HepG2 (cell line): ENCODE data around the gene RAB6A. TPM values are rescaled to one million over a fixed set of nuclear protein-coding genes. Genes with fewer than 3 reads are reported as not detected.

ENCODE experiments used
- ATAC-seq: fragments of 200-7000 bp; cut with Tn5 transposase; 3 replicates; pipeline ENCODE4 v1.9.1; 2020; ENCODE audit warnings: mild to moderate bottlenecking, moderate library complexity
- BruUV-seq: library from RNA; stranded (reverse); fragments of 400-500 nt; replicated peaks from 2 replicates; lab custom pipeline; 2021; lab: Mats Ljungman, UMichigan
- CTCF ChIA-PET: fragments of 300-600 bp; formaldehyde crosslinking; extraction: SDS; loops from one replicate; lab custom pipeline; 2021; ENCODE audit warnings: low total read pairs, inconsistent platforms, low intra/inter-chr PET ratio; lab: Yijun Ruan, JAX
- POLR2A ChIA-PET: fragments of 350-600 bp; sonication (Branson Sonifier 250); formaldehyde crosslinking; loops from one replicate; lab custom pipeline; 2020; ENCODE audit warnings: antibody characterized with exemption, inconsistent platforms; lab: Yijun Ruan, JAX
- DNase-seq: peaks from one replicate; pipeline ENCODE4 v3.0.0-alpha.2; 2015; ENCODE audit warnings: low spot score
- FAIRE-seq: peaks from 3 replicates; lab custom pipeline; 2011; peaks lifted over from hg19 to GRCh38; lab: Jason Lieb, UNC
- H2AFZ ChIP-seq: one replicate; pipeline ENCODE4 v1.6.1; 2011; ENCODE audit warnings: low read length, inconsistent platforms
- H3K27ac ChIP-seq: fragments of 300-600 bp; 3 replicates; pipeline ENCODE4 v1.8.0; 2011; ENCODE audit warnings: mixed run types, mild to moderate bottlenecking, mixed read lengths, low read length, inconsistent platforms; ENCODE audit not compliant: insufficient read depth; ENCODE audit errors: extremely low read length
- H3K27me3 ChIP-seq, 2 experiments: fragments of 200-600 bp in 1 of 2; 2 replicates in 1 of 2; 3 replicates in 1 of 2; pipeline versions ENCODE4 v1.6.0 to v1.8.0; 2011; ENCODE audit warnings: low read length in 2 of 2, mild to moderate bottlenecking in 2 of 2, moderate library complexity in 2 of 2, inconsistent platforms in 1 of 2; ENCODE audit not compliant: insufficient read depth in 2 of 2, control insufficient read depth in 1 of 2
- H3K36me3 ChIP-seq, 2 experiments: fragments of 200-600 bp in 1 of 2; replicated peaks in 1 of 2; 2 replicates in 1 of 2; 3 replicates in 1 of 2; pipeline versions ENCODE4 v1.5.1 to v1.8.0; 2011; ENCODE audit warnings: low read length in 2 of 2, inconsistent platforms in 1 of 2; ENCODE audit not compliant: insufficient read depth in 2 of 2, control insufficient read depth in 1 of 2
- H3K4me1 ChIP-seq: 2 replicates; pipeline ENCODE4 v1.5.1; 2012; ENCODE audit warnings: low read length, inconsistent platforms; ENCODE audit not compliant: insufficient read depth
- H3K4me2 ChIP-seq: 2 replicates; pipeline ENCODE4 v1.6.0; 2011; ENCODE audit warnings: low read depth, low read length, inconsistent platforms
- H3K4me3 ChIP-seq, 3 experiments: fragments of 200-600 bp in 1 of 3; sonication (generic), shearing (Covaris generic) in 1 of 3; replicated peaks in 1 of 3; 2 replicates each; pipeline ENCODE4 v1.5.1; 2011 to 2016; ENCODE audit warnings: low read length in 3 of 3, inconsistent platforms in 2 of 3, low read depth in 2 of 3, mild to moderate bottlenecking in 2 of 3, control low read depth in 1 of 3, mixed read lengths in 1 of 3; ENCODE audit not compliant: insufficient read depth in 1 of 3
- H3K79me2 ChIP-seq: one replicate; pipeline ENCODE4 v1.6.1; 2011; ENCODE audit warnings: low read length, inconsistent platforms; ENCODE audit not compliant: insufficient read depth
- H3K9ac ChIP-seq: 2 replicates; pipeline ENCODE4 v1.6.0; 2011; ENCODE audit warnings: mild to moderate bottlenecking, low read depth, low read length, inconsistent platforms; ENCODE audit not compliant: insufficient read depth
- H3K9me3 ChIP-seq: 2 replicates; pipeline ENCODE4 v1.5.1; 2012; ENCODE audit warnings: mild to moderate bottlenecking, low read length
- H4K20me1 ChIP-seq: 2 replicates; pipeline ENCODE4 v1.6.0; 2011; ENCODE audit warnings: inconsistent platforms, mild to moderate bottlenecking, low read length, moderate library complexity; ENCODE audit not compliant: insufficient read depth
- AGO2 ChIP-seq: fragments of 200-400 bp; formaldehyde crosslinking; optimal IDR thresholded peaks from 2 replicates; pipeline ENCODE3; 2017; ENCODE audit warnings: mild to moderate bottlenecking, low read depth, low read length, moderate library complexity
- IKZF4 ChIP-seq: sonication (generic); formaldehyde crosslinking; IDR thresholded peaks from 2 replicates; pipeline ENCODE4 v1.5.1; 2020; ENCODE audit warnings: borderline replicate concordance, mild to moderate bottlenecking, low read depth, missing genetic modification reagents; ENCODE audit errors: not compliant biosample characterization
- IKZF5 ChIP-seq: IDR thresholded peaks from 2 replicates; pipeline ENCODE4 v1.6.1; 2018; ENCODE audit warnings: missing genetic modification reagents, mild to moderate bottlenecking, missing compliant biosample characterization
- KLF11 ChIP-seq: IDR thresholded peaks from 2 replicates; pipeline ENCODE4 v1.6.1; 2016; ENCODE audit warnings: missing compliant biosample characterization
- MTERF4 ChIP-seq: sonication (generic); formaldehyde crosslinking; IDR thresholded peaks from 2 replicates; pipeline ENCODE4 v1.8.0; 2023; ENCODE audit warnings: mild to moderate bottlenecking, missing genetic modification reagents
- SIN3B ChIP-seq: fragments of 150-350 bp; IDR thresholded peaks from 2 replicates; pipeline ENCODE4 v1.6.1; 2014; ENCODE audit warnings: low read length
- TEAD2 ChIP-seq: sonication (generic); formaldehyde crosslinking; IDR thresholded peaks from 2 replicates; pipeline ENCODE4 v1.9.0; 2021; ENCODE audit warnings: missing genetic modification reagents
- WIZ ChIP-seq: sonication (generic); formaldehyde crosslinking; IDR thresholded peaks from 2 replicates; pipeline ENCODE4 v1.5.1; 2020; ENCODE audit warnings: mild to moderate bottlenecking, missing genetic modification reagents
- XBP1 ChIP-seq: sonication (generic); formaldehyde crosslinking; IDR thresholded peaks from 2 replicates; pipeline ENCODE4 v1.5.0; 2020; ENCODE audit warnings: missing genetic modification reagents
- XRCC5 ChIP-seq: fragments of 200-400 bp; formaldehyde crosslinking; optimal IDR thresholded peaks from 2 replicates; pipeline ENCODE3; 2017; ENCODE audit warnings: mild to moderate bottlenecking, low read length
- ZBTB26 ChIP-seq: IDR thresholded peaks from 2 replicates; pipeline ENCODE4 v1.6.1; 2016; ENCODE audit warnings: missing compliant biosample characterization, missing genetic modification reagents, borderline replicate concordance
- ZBTB33 ChIP-seq: sonication (generic); formaldehyde crosslinking; IDR thresholded peaks from 2 replicates; pipeline ENCODE4 v1.4.0; 2020; ENCODE audit warnings: missing genetic modification reagents
- ZNF451 ChIP-seq: sonication (generic); formaldehyde crosslinking; IDR thresholded peaks from 2 replicates; pipeline ENCODE4 v1.5.0; 2020; ENCODE audit warnings: mild to moderate bottlenecking, missing genetic modification reagents
- ZNF547 ChIP-seq: sonication (generic); formaldehyde crosslinking; IDR thresholded peaks from 2 replicates; pipeline ENCODE4 v1.5.1; 2020; ENCODE audit warnings: mild to moderate bottlenecking, missing genetic modification reagents
- ZSCAN20 ChIP-seq: sonication (generic); formaldehyde crosslinking; IDR thresholded peaks from 2 replicates; pipeline ENCODE4 v1.4.0; 2020; ENCODE audit warnings: missing genetic modification reagents, mild to moderate bottlenecking, borderline replicate concordance
- ZSCAN9 ChIP-seq: IDR thresholded peaks from 2 replicates; pipeline ENCODE4 v1.6.1; 2016; ENCODE audit warnings: borderline replicate concordance
- WGBS: methylation state at CpG from one replicate; pipeline ENCODE4 v1.1.6; 2017; ENCODE audit warnings: low lambda C conversion rate; 5-methylcytosine and 5-hydroxymethylcytosine counted together
- in situ Hi-C: cut with HindIII; loops from 2 replicates; pipeline ENCODE4 v1.10.0; 2017; ENCODE audit warnings: low pct_unique_long_range_greater_than_20kb; ENCODE audit not compliant: extremely low pct_ligation_motif_present
- intact Hi-C: fragments of 100-400 bp; cut with micrococcal nuclease; formaldehyde crosslinking; loops from one replicate; pipeline ENCODE4 v1.10.0; 2022; ENCODE audit not compliant: unreplicated experiment
- polyA plus RNA-seq, 8 experiments: library from polyadenylated mRNA; depleted of rRNA in 3 of 8; stranded (reverse) in 7 of 8; unstranded in 1 of 8; fragments of >200 nt; fragmentation: Illumina TruSeq in 4 of 8; extraction: Trizol in 4 of 8; gene quantifications; 2 replicates each; pipeline versions ENCODE4 v1.2.1 to v1.2.3, GENCODE V29; 2011 to 2016; ENCODE audit warnings: low read depth in 4 of 8, missing spikeins in 1 of 8, mixed read lengths in 1 of 8; ENCODE audit not compliant: insufficient read depth in 1 of 8
- total RNA-seq, 5 experiments: library from RNA; depleted of rRNA; stranded (reverse); fragments of >200 nt; fragmentation: Illumina TruSeq; extraction: Trizol; gene quantifications; 2 replicates each; pipeline ENCODE4 v1.2.3, GENCODE V29; 2016; ENCODE audit warnings: low read depth in 1 of 5

The RAB6A gene
- total and polyA plus RNA-seq, 2 of the 13 experiments (the other 11 are each of a cell fraction or from before 2014, with no cell fraction given) = 74.3 to 121 TPM

GRCh38 chr11:73633999-73634398 lies 126.9 kb downstream of the RAB6A start:
- no peak overlapping the region for H3K4me3 ChIP-seq
- TF ChIP-seq KLF11 (CRISPR knock-in tag) = no peak
- TF ChIP-seq TEAD2 (CRISPR knock-in tag) = no peak
- no peak for TF ChIP-seq ZBTB26
- TF ChIP-seq SIN3B = no peak
- TF ChIP-seq WIZ (CRISPR knock-in tag) = no peak
- no peak for TF ChIP-seq XBP1 (CRISPR knock-in tag)
- TF ChIP-seq ZNF451 (CRISPR knock-in tag) = no peak
- TF ChIP-seq XRCC5 = no peak
- TF ChIP-seq ZSCAN20 (CRISPR knock-in tag) = no peak
- TF ChIP-seq AGO2 = no peak
- no peak for TF ChIP-seq ZBTB33 (CRISPR knock-in tag)
- TF ChIP-seq IKZF4 (CRISPR knock-in tag) = no peak
- no peak for TF ChIP-seq MTERF4
- no peak for TF ChIP-seq ZNF547 (CRISPR knock-in tag)
- no peak for TF ChIP-seq ZSCAN9
- no peak for TF ChIP-seq IKZF5 (CRISPR knock-in tag)
- TF ChIP-seq, all 625 proteins: peak for 0
- Histone ChIP-seq H3K27ac (no peak overlapping the region), H2AFZ (no peak overlapping the region), H3K79me2 (no peaks in the 10 kb centered on the region), H3K27me3 (no peaks in the 10 kb centered on the region), H3K4me1 (peaks cover 12% of the 10 kb centered on the region), H3K9ac (no peak overlapping the region), H3K9me3 (0 out of 2 replicates have a peak, but pooled peaks cover 4% of the 10 kb centered on the region), H4K20me1 (no peaks in the 10 kb centered on the region), H3K4me2 (no peak overlapping the region), H3K36me3 (no peaks in the 10 kb centered on the region)
- no TSS peak for BruUV-seq
- ChIA-PET CTCF (no interaction called here), POLR2A (no interaction called here)
- ATAC-seq = no peak
- intact Hi-C loops = no loop called here
- FAIRE-seq = no peak
- no peak for DNase-seq
- 84% methylated on average over 2 of the region's 2 CpGs for WGBS
- in situ Hi-C loops = no loop called here
